HG03565 (cell line): ENCODE results near the gene BCL11B.

Experiments
- ATAC-seq: cut with Tn5 transposase; IDR thresholded peaks from one replicate; pipeline ENCODE4 v1.9.1; 2021; ENCODE audit warnings: mild to moderate bottlenecking, moderate library complexity; ENCODE audit not compliant: unreplicated experiment

The BCL11B gene

GRCh38 chr14:99143126-99143525 lies 128.9 kb downstream of the BCL11B start:
- no peak for ATAC-seq

DNA sequence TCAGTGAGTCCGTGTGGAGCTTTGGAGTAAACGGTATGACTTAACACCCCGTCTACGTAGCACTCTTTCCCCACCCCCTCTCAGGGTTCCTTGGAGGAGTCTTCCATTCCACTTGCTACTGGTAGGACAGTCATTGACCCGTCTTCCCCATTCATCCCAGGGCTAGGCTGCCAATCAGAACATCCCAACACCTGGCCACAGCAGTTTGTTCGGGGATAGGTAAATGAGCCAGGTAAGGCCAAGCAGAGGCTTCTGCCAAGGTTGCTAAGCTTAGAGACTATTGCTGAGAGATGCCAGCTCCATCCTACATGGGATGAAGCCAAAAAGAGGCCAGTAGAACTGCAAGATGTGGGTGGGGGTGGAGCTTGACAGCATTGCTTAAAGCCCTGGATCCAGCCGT lies 130.8 kb downstream of the BCL11B start:
- ATAC-seq = no peak

DNA sequence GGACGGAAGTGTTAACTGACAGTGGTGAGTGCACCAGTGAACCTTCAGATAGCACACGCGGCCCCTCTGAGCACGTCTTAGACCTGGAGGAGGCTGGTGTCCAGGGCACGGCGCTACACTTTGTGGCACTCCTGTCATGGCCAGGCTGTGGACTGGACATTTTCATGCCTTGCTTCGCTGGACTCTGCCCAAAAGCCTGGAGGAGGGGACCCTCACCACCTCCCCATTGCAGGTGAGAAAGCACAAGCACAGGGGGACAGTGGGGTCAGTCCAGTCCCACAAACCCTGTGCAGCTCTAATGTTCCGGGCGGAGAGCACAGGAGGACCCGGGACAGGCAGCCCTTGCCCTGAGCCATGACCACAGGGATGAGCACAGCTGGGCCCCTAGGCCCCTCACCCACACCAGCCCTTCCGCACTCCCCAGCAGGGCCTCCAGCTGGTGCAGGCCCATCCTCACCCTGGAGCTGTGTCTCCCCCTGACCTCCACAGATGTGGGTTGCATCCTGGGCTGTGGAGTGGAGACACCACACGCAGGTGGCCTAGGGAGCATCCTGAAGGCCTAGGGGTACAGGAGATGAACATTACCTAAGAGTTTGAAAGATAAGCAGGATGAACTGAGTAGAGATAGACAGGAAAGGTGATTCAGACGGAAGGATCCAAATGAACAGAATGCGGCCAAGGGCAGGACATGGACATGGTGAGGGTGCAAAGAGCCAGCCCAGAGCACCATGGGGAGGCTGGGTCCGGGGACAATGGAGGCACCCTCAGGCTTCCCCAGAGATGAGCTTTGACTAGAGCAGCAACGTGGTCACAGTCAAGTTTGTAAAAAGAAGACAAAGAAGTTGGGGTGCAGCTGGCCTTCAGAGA lies 132.8 kb downstream of the BCL11B start:
- ATAC-seq = no peak

- ATAC-seq = no peak
Measured at GRCh38 chr14:99137913-99138571, 134.0 kb downstream of the BCL11B start.

- no peak for ATAC-seq
Measured at GRCh38 chr14:99137001-99137700, 134.8 kb downstream of the BCL11B start.

- ATAC-seq = no peak
Measured at GRCh38 chr14:99136401-99136800, 135.6 kb downstream of the BCL11B start.

- no peak for ATAC-seq
Measured at GRCh38 chr14:99136047-99136400, 136.0 kb downstream of the BCL11B start.

DNA sequence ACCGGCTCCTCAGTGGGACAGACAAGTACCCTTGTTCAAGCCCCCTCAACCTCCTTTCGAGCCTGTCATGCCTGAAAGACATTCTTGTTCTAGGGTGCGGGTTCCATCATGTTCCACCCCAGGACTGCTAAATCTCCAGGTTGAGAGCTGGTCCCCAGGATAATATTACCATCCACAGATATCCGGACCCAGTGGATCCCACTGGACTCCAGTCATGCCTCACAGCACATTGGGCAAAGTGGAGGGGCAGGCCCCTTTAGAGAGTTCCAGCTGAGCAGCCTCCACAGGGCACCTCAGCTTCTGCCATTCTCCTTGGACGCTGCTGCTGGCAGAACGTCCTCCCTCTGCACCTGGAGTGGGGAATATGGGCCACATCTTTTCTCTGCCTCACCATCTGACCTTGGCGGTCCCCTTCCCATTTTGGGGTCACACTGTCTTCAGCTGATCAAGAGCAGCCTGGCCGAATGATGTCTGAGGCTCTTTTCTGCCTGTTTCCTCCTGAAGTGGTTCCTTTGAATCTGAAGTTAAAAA lies 137.4 kb downstream of the BCL11B start:
- ATAC-seq = no peak

DNA sequence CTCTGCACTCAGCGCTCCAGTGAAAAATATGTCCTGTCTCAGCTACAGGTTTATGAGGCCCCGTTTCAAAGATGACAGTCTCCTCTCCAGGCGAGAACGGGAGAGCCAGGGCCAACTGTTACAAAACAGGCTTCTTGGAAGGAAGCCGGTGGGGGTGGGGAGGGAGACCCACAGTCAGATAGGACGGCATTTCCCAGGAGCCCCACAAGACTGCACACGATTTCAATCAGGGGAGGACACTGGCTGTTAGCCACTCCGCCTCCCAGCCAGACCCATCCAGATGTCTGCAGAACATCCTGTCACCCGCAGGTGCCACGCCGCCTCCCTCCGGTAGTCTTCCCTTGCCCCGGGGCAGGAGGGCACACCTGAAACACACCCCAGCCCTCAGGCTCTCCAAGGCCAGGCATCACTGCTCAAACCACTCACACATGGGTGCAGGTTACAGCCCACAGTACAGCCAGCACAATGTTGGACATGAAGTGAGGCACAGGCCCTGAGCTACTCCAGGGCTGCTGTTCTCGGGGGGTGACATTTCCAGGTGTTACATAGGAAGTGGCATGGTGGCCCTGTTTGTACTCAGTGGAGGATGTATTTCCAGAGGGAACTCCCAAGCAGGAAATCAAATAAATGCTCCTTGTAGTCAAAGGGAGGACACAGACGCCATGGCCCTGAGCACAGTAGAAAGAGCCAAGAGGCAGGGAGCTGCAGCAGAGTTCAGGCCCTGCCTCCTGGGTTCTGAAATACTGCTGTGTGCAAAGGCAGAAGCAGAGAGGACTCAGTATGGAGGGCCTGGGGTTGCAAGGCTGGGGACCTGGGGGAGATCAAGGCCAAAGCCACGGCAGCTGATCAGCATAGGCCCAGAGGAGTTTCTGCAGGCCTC lies 138.1 kb downstream of the BCL11B start:
- no peak for ATAC-seq

DNA sequence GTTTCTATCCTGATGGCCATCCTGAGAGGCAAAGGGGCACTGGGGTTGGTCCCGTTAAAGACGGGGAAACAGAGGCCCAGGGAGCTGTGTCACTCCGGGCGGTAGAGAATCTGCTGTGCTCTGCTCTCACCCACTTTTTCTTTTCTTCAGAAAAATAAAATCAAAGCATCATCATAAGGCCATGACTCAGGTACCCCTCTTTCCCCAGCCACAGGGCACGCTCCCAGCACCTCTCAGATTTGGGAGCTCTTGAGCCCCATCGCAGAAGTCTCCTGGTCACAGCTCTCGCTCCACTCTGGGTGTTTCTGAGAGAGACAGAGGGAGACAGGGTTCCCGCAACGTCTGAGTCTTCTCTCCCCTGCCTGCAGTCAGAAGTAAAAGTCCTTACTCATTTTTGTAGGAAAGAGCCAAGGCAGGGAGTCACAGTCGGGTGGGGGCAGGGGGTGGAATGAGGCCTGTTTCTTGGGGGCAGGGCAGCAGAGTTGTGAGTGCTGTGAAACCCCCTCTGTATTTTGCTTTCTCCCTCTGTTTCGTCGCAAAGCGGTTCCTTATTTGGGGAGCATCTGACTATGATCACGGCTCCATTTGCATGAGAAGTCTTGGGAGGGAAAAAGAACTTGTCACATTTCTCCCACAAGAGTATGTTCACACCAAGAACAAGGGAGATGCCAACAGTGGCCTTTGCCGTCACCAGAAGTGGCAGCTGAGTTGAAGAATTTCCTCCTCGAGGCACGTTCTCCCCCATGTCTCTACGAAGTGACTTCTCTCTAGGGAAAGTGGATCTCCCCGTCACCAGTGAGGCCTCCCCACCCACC lies 139.0 kb downstream of the BCL11B start:
- ATAC-seq = no peak

GRCh38 chr14:99131632-99132271 lies 140.2 kb downstream of the BCL11B start:
- no peak for ATAC-seq

DNA sequence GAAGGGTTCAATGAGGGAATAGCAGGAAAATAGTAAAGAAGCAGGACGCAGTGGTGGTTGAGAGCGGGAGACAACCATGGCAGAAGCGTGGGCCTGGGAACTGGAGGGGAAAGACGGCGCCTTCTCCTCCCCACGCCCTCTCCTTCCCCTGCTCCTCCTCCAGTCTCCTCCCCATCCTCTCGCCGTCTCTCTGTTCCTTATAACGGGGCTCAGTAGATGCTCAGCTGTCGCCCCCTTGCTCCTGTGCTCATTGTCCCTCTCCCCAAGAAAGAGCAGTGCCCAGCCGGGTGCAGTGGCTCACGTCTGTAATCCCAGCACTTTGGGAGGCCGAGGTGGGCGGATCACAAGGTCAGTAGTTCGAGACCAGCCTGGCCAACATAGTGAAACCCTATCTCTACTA lies 142.0 kb downstream of the BCL11B start:
- no peak for ATAC-seq

- no peak for ATAC-seq
Measured at GRCh38 chr14:99129211-99129696, 142.7 kb downstream of the BCL11B start.

DNA sequence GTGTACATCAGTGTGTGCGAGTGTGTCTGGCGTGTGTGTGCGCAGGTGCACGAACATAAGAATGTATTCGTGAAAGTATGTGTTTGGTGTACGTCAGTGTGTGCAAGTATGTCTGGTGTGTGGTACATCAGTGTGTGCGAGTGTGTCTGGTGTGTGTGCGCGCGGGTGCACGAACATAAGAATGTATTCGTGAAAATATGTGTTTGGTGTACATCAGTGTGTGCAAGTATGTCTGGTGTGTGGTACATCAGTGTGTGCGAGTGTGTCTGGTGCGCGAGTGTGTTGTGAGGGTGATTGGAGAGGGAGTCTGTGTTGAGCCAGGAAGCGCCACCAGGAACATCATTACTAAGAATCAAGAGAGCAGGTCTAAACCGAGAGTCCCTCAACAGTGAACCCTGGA lies 143.8 kb downstream of the BCL11B start:
- ATAC-seq = no peak

DNA sequence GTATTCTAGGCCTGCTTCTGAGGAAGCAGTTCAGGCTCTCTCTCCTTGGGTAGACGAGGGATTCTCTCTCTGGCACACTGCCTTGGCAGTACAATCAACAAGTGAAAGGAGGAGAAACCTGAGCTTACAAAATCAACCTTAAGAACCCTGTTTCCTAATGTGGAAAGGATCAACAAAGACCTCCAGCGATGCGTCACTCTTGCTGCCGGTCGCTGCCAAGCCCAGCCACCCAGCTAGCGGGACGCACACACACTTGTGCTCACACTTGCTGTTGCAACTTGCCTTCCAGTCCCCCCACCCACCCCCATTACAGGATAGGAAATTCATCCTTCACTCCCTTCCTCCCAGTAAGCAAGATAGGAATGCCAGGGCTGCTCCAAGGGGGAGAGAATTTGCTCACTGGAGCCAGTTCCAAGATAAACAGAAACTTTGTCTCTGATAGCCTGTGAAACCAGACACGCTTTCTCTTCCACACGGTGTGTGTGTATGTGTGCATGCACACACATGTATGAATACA lies 144.3 kb downstream of the BCL11B start:
- no peak for ATAC-seq

DNA sequence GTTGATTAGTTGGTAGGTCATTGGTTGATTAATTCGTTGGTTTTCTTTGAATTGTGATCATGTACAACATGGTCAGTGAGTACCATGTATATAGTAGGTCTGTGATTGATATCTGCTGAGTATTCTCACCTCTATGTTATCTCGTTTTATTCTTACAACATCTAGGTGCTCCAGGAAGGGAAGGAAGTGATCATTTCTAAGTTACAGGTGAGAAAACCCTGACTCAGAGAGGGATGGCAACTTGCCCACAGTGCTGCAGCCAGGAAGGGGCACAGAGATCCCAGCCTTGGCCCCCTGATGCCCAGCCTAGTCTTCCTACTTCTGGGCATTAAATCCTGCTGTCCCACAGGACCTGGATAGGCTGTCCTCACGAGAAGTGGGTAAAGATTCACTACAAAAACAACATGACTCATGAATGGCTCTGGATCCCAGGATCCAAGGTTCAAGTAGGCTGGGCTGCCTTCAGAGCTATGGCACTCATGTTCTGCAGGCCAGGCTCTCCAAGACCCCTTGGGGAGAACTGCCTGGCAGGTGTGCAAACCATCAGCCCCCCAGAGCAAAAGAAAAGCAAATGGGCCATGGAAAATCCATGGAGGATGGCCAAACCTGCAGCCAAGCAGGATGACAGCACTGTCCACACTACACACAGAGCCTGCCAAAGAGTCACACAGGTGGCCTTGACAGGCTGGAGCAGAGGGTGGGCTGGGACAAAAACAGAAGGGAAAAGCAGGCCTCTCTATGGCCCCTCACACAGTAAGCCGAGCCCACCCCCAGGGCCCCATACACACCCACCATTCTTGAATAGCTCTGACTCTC lies 146.2 kb downstream of the BCL11B start:
- ATAC-seq = no peak

GRCh38 chr14:99125113-99125512 lies 146.9 kb downstream of the BCL11B start:
- ATAC-seq = no peak

DNA sequence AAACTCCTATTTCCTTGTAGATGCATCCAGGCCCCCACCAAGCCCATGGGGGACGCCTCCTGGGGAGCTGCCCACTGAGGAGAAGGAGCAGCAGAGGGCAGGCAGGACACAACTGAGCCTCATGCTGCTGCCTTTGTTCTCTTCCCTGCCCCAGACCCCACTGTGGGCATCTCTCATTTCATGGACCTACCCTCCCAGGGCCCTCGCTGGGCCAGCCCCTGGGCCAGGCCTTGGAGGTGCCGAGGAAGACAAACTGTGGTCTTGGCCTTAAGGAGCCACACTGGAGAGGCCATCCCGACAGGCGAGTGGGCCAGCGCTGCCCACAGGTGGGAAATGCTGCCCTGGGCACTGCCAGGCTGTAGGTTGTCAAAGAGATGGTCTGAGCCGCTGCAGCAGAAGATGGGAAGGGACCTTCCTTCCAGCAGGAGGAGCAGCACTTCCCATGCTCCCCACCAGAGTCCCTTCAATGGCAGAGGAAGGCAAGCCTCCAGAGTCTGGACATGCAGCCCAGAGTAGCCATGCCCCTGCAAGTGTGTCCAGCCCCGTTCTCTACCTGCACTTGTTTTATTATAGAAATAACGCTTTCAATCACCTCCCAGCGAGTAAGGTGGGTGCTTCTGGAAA lies 147.4 kb downstream of the BCL11B start:
- no peak for ATAC-seq
